ENCODE measurements around the gene STAC.
A peak's percentile ranks its signal among the peaks of the same experiment; 100 is the strongest.
"Not testable (repeated sequence)": the region's sequence is repeated elsewhere in the genome, so short reads cannot be mapped to it uniquely, and the experiment has no call there.

The STAC gene

GRCh38 chr3:36524560-36524959, 144.3 kb downstream of the STAC start:
- DNase-seq: no peak

- DNase-seq: no peak
Measured at GRCh38 chr3:36525115-36525801, 145.0 kb downstream of the STAC start.

GRCh38 chr3:36538136-36538749, 157.9 kb downstream of the STAC start:
- no peak for DNase-seq

GRCh38 chr3:36540888-36541518, 160.7 kb downstream of the STAC start:
- peak; percentile 20 for DNase-seq

GRCh38 chr3:36542186-36542585, 161.9 kb downstream of the STAC start:
- no peak for DNase-seq

- no peak for DNase-seq
Measured at GRCh38 chr3:36543276-36543997, 163.1 kb downstream of the STAC start.

- DNase-seq: no peak
Measured at GRCh38 chr3:36546226-36546625, 165.9 kb downstream of the STAC start.

GRCh38 chr3:36548712-36549111, 168.4 kb downstream of the STAC start:
- DNase-seq: no peak

GRCh38 chr3:36557021-36557707, 176.9 kb downstream of the STAC start:
- DNase-seq: no peak

- no peak for DNase-seq
Measured at GRCh38 chr3:36557708-36558421, 177.6 kb downstream of the STAC start.

- no peak for DNase-seq
Measured at GRCh38 chr3:36558961-36559360, 178.7 kb downstream of the STAC start.

GRCh38 chr3:36560685-36561084, 180.4 kb downstream of the STAC start:
- no peak for DNase-seq

- DNase-seq: no peak
Measured at GRCh38 chr3:36561601-36562000, 181.3 kb downstream of the STAC start.

- no peak for DNase-seq
Measured at GRCh38 chr3:36562945-36563344, 182.6 kb downstream of the STAC start.

GRCh38 chr3:36575241-36575640, 194.9 kb downstream of the STAC start:
- DNase-seq: no peak

- not testable (repeated sequence) for DNase-seq
Measured at GRCh38 chr3:36578418-36578817, 198.1 kb downstream of the STAC start.

GRCh38 chr3:36579746-36580145, 199.4 kb downstream of the STAC start:
- DNase-seq: no peak

GRCh38 chr3:36580716-36581115, 200.4 kb downstream of the STAC start:
- no peak for DNase-seq

GRCh38 chr3:36591959-36592358, 211.7 kb downstream of the STAC start:
- DNase-seq: no peak

- DNase-seq: no peak
Measured at GRCh38 chr3:36595511-36595910, 215.2 kb downstream of the STAC start.

- DNase-seq: no peak
Measured at GRCh38 chr3:36596419-36596818, 216.1 kb downstream of the STAC start.

- DNase-seq: no peak
Measured at GRCh38 chr3:36597422-36597821, 217.1 kb downstream of the STAC start.

All from hematopoietic multipotent progenitor cell treated with erythropoietin and hydrocortisone succinate and interleukin-3 and kit ligand, for 8 days (in vitro differentiated cells).